ENCODE measurements around the gene TTC28.

The TTC28 gene

GRCh38 chr22:27998511-27999410, 680.9 kb downstream of the TTC28 start:
- TF ChIP-seq CTCF (IDR thresholded peaks at IDR 0.05; ENCODE audit: extremely low read depth, missing control alignments): no peak

GRCh38 chr22:27997538-27997937, 682.1 kb downstream of the TTC28 start:
- DNase-seq (ENCODE audit: low spot score): no peak
- TF ChIP-seq CTCF (IDR thresholded peaks at IDR 0.05; ENCODE audit: extremely low read depth, missing control alignments): no peak

More at GRCh38 chr22:27998511-27999410, 680.9 kb downstream of the TTC28 start:
- DNase-seq (ENCODE audit: low spot score): no peak

- TF ChIP-seq CTCF (IDR thresholded peaks at IDR 0.05; ENCODE audit: extremely low read depth, missing control alignments): no peak
- DNase-seq (ENCODE audit: low spot score): no peak
These were observed 682.7 kb downstream of the TTC28 start for GRCh38 chr22:27996981-27997380.

GRCh38 chr22:27996529-27996925, 683.1 kb downstream of the TTC28 start:
- no peak for TF ChIP-seq CTCF (IDR thresholded peaks at IDR 0.05; ENCODE audit: extremely low read depth, missing control alignments)
- DNase-seq (ENCODE audit: low spot score): no peak

GRCh38 chr22:27995801-27996528, 683.7 kb downstream of the TTC28 start:
- TF ChIP-seq CTCF (IDR thresholded peaks at IDR 0.05; ENCODE audit: extremely low read depth, missing control alignments): no peak
- no peak for DNase-seq (ENCODE audit: low spot score)

- TF ChIP-seq CTCF (IDR thresholded peaks at IDR 0.05; ENCODE audit: extremely low read depth, missing control alignments): no peak
- DNase-seq (ENCODE audit: low spot score): no peak
These were observed 684.9 kb downstream of the TTC28 start for GRCh38 chr22:27994481-27995331.

All from GM20000 (cell line).